Loucy (cell line): ENCODE data around the gene LMF1.

Source experiments
- H2AFZ ChIP-seq: fragments of 200-600 bp; sonication (generic); 2 replicates; pipeline ENCODE4 v1.6.0; 2016; ENCODE audit warnings: antibody characterized with exemption, mild to moderate bottlenecking, low read length, moderate library complexity
- H3F3A ChIP-seq: fragments of 200-600 bp; 2 replicates; pipeline ENCODE4 v1.6.0; 2016; ENCODE audit warnings: antibody characterized with exemption, low read depth, mild to moderate bottlenecking
- H3K27me3 ChIP-seq: fragments of 200-600 bp; sonication (generic); 2 replicates; pipeline ENCODE4 v1.6.1; 2014; ENCODE audit warnings: low read length, mild to moderate bottlenecking; ENCODE audit not compliant: insufficient read depth, poor library complexity, severe bottlenecking
- H3K36me3 ChIP-seq: fragments of 200-600 bp; sonication (generic); 2 replicates; pipeline ENCODE4 v1.6.1; 2016; ENCODE audit warnings: low read length; ENCODE audit not compliant: insufficient read depth
- H3K4me1 ChIP-seq: fragments of 200-600 bp; sonication (generic); 2 replicates; pipeline ENCODE4 v1.5.1; 2014; ENCODE audit warnings: low read length, mild to moderate bottlenecking; ENCODE audit not compliant: insufficient read depth, poor library complexity, severe bottlenecking
- H3K4me2 ChIP-seq: fragments of 200-600 bp; sonication (generic); 2 replicates; pipeline ENCODE4 v1.6.0; 2014; ENCODE audit warnings: antibody characterized with exemption, low read length, low read depth, mild to moderate bottlenecking; ENCODE audit not compliant: poor library complexity, severe bottlenecking
- H3K4me3 ChIP-seq: fragments of 200-600 bp; sonication (generic); 2 replicates; pipeline ENCODE4 v1.5.1; 2014; ENCODE audit warnings: low read length, mild to moderate bottlenecking, mixed read lengths; ENCODE audit not compliant: poor library complexity, severe bottlenecking
- H3K79me2 ChIP-seq: fragments of 200-600 bp; sonication (generic); 2 replicates; pipeline ENCODE4 v1.6.1; 2014; ENCODE audit warnings: low read length; ENCODE audit not compliant: insufficient read depth
- H3K9ac ChIP-seq: fragments of 200-600 bp; sonication (generic); 2 replicates; pipeline ENCODE4 v1.6.0; 2014; ENCODE audit warnings: mild to moderate bottlenecking, low read depth, low read length, moderate library complexity; ENCODE audit not compliant: poor library complexity, severe bottlenecking
- H3K9me2 ChIP-seq: fragments of 200-600 bp; sonication (generic); replicated peaks from 2 replicates; pipeline ENCODE4 v1.6.1; 2016; ENCODE audit warnings: low read depth, low read length, mixed read lengths
- H3K9me3 ChIP-seq: fragments of 200-600 bp; sonication (generic); 2 replicates; pipeline ENCODE4 v1.6.1; 2014; ENCODE audit warnings: mild to moderate bottlenecking, antibody characterized with exemption, low read length, low read depth; ENCODE audit not compliant: insufficient read depth
- H4K20me1 ChIP-seq: fragments of 200-600 bp; sonication (generic); 2 replicates; pipeline ENCODE4 v1.6.0; 2014; ENCODE audit warnings: antibody characterized with exemption, low read length, mild to moderate bottlenecking; ENCODE audit not compliant: insufficient read depth, poor library complexity, severe bottlenecking
- CTCF ChIP-seq: fragments of 200-600 bp; sonication (generic); conservative IDR thresholded peaks from 2 replicates; pipeline ENCODE4 v1.5.1; 2014; ENCODE audit warnings: mild to moderate bottlenecking, antibody characterized with exemption, low read length
- EZH2phosphoT487 ChIP-seq: fragments of 200-600 bp; IDR thresholded peaks from 2 replicates; pipeline ENCODE4 v1.6.1; 2018; ENCODE audit warnings: antibody characterized with exemption, mild to moderate bottlenecking, moderate library complexity, borderline replicate concordance

LMF1 gene

GRCh38 chr16:850668-851067 lies 120.1 kb downstream of the LMF1 start:
- H3K9ac ChIP-seq: no peak overlapping the region
- H3K9me2 ChIP-seq: no peaks in the 10 kb centered on the region
- no peaks in the 10 kb centered on the region for H3K27me3 ChIP-seq
- H3K79me2 ChIP-seq: no peaks in the 10 kb centered on the region
- no peaks in the 10 kb centered on the region for H3K36me3 ChIP-seq
- H3K9me3 ChIP-seq: no peaks in the 10 kb centered on the region; the same call in 1 of the 2 replicates
- no peak overlapping the region for H3K4me3 ChIP-seq
- no peaks in the 10 kb centered on the region for H3K4me1 ChIP-seq
- no peaks in the 10 kb centered on the region for H3F3A ChIP-seq
- TF ChIP-seq EZH2phosphoT487 (no peak), CTCF (no peak)
- no peaks in the 10 kb centered on the region for H4K20me1 ChIP-seq
- H3K4me2 ChIP-seq: no peak overlapping the region
- no peak overlapping the region for H2AFZ ChIP-seq

GRCh38 chr16:848510-849253 lies 122.1 kb downstream of the LMF1 start:
- no peaks in the 10 kb centered on the region for H4K20me1 ChIP-seq
- TF ChIP-seq EZH2phosphoT487 (no peak), CTCF (no peak)
- no peaks in the 10 kb centered on the region for H3K4me1 ChIP-seq
- no peaks in the 10 kb centered on the region for H3K36me3 ChIP-seq
- H3K9ac ChIP-seq: no peak overlapping the region
- H3K4me2 ChIP-seq: no peak overlapping the region
- H3K9me3 ChIP-seq: no peaks in the 10 kb centered on the region; the same call in 1 of the 2 replicates
- H3F3A ChIP-seq: no peaks in the 10 kb centered on the region
- H3K27me3 ChIP-seq: no peaks in the 10 kb centered on the region
- no peaks in the 10 kb centered on the region for H3K9me2 ChIP-seq
- no peaks in the 10 kb centered on the region for H3K79me2 ChIP-seq
- H3K4me3 ChIP-seq: no peak overlapping the region
- no peak overlapping the region for H2AFZ ChIP-seq

- Histone ChIP-seq H3K27me3 (no peaks in the 10 kb centered on the region), H3K4me1 (no peaks in the 10 kb centered on the region), H3K9me2 (no peaks in the 10 kb centered on the region), H4K20me1 (no peaks in the 10 kb centered on the region), H3K79me2 (no peaks in the 10 kb centered on the region), H3K9me3 (no peaks in the 10 kb centered on the region; the same call in 1 of the 2 replicates), H3K4me2 (no peak overlapping the region), H3F3A (no peaks in the 10 kb centered on the region), H3K4me3 (no peak overlapping the region), H3K36me3 (no peaks in the 10 kb centered on the region), H2AFZ (no peak overlapping the region), H3K9ac (no peak overlapping the region)
- TF ChIP-seq EZH2phosphoT487 (no peak), CTCF (no peak)
Observed at GRCh38 chr16:847681-848445, 122.9 kb downstream of the LMF1 start.
